HL-60 (cell line): Measurements from ENCODE around the gene DCLRE1B.

Experiments used
- DNase-seq, 2 experiments: peaks; one replicate each; pipeline ENCODE4 v3.0.0-alpha.2; 2010 to 2020; ENCODE audit warnings: low read depth in 1 of 2, low spot score in 1 of 2
- H3K27ac ChIP-seq: fragments of 250-450 bp; sonication (Bioruptor Pico); replicated peaks from 2 replicates; pipeline ENCODE4 v1.5.1; 2020; ENCODE audit warnings: mild to moderate bottlenecking, moderate library complexity
- H3K27me3 ChIP-seq: fragments of 250-450 bp; sonication (Bioruptor Pico); 2 replicates; pipeline ENCODE4 v1.5.1; 2021; ENCODE audit warnings: mild to moderate bottlenecking, moderate library complexity; ENCODE audit not compliant: insufficient read depth, poor library complexity, severe bottlenecking
- H3K4me3 ChIP-seq: replicated peaks from 2 replicates; pipeline ENCODE4 v1.5.1; 2011; ENCODE audit warnings: mild to moderate bottlenecking, control low read depth, low read length; ENCODE audit not compliant: insufficient read depth
- CTCF ChIP-seq: IDR thresholded peaks from one replicate; pipeline ENCODE4 v1.5.1; 2011; ENCODE audit warnings: low read length, control low read depth, inconsistent platforms; ENCODE audit not compliant: insufficient read depth
- GABPA ChIP-seq: IDR thresholded peaks from 2 replicates; pipeline ENCODE4 v1.6.1; 2012; ENCODE audit warnings: low read depth
- POLR2AphosphoS5 ChIP-seq: IDR thresholded peaks from 2 replicates; pipeline ENCODE4 v1.6.1; 2012; ENCODE audit warnings: low read depth
- REST ChIP-seq: IDR thresholded peaks from 2 replicates; pipeline ENCODE4 v1.6.1; 2012; ENCODE audit warnings: low read depth; ENCODE audit not compliant: insufficient replicate concordance
- SPI1 ChIP-seq: IDR thresholded peaks from 2 replicates; pipeline ENCODE4 v1.6.1; 2012; ENCODE audit warnings: low read depth, mild to moderate bottlenecking, borderline replicate concordance

The DCLRE1B gene

GRCh38 chr1:113874012-113874879 is 30.9 kb upstream of the DCLRE1B start:
- Histone ChIP-seq H3K27me3 (no peaks in the 10 kb centered on the region), H3K4me3 (no peak overlapping the region), H3K27ac (peak overlapping the region; percentile 96)
- TF ChIP-seq CTCF (peak; percentile 18), GABPA (no peak), POLR2AphosphoS5 (no peak), REST (no peak), SPI1 (no peak)
- DNase-seq: peak; percentile 41 to 63

- Histone ChIP-seq H3K27me3 (no peaks in the 10 kb centered on the region), H3K4me3 (no peak overlapping the region)
- TF ChIP-seq REST (no peak), GABPA (no peak), POLR2AphosphoS5 (no peak), CTCF (no peak), SPI1 (no peak)
Observed at GRCh38 chr1:113875714-113876113, 29.4 kb upstream of the DCLRE1B start.

GRCh38 chr1:113876176-113876575 is 28.9 kb upstream of the DCLRE1B start:
- no peak overlapping the region for H3K4me3 ChIP-seq
- DNase-seq: no peak
- TF ChIP-seq POLR2AphosphoS5 (no peak), GABPA (no peak), REST (no peak)
- no peak overlapping the region for H3K27ac ChIP-seq
- no peaks in the 10 kb centered on the region for H3K27me3 ChIP-seq

More at GRCh38 chr1:113875714-113876113, 29.4 kb upstream of the DCLRE1B start:
- DNase-seq: no peak
- H3K27ac ChIP-seq: no peak overlapping the region
